Measurements from ENCODE around the gene DYNC2I2.

DYNC2I2 gene

GRCh38 chr9:128614728-128615127 is 41.9 kb downstream of the DYNC2I2 start:
- Histone ChIP-seq H3K18ac (ENCODE audit: low read length) (no peak overlapping the region), H3K27me3 (ENCODE audit: insufficient read depth, low read length, poor library complexity) (no peaks in the 10 kb centered on the region), H2AK5ac (ENCODE audit: low read length) (no peak overlapping the region), H3K27ac (ENCODE audit: low read depth, low read length) (no peak overlapping the region), H3K36me3 (ENCODE audit: control insufficient read depth, insufficient read depth, low read length) (peaks cover 53% of the 10 kb centered on the region), H3K23ac (ENCODE audit: low read length) (no peak overlapping the region), H2BK15ac (replicated peaks; ENCODE audit: low read depth) (no peak overlapping the region), H4K8ac (ENCODE audit: low read depth, low read length) (no peak overlapping the region), H3K56ac (ENCODE audit: low read length) (no peak overlapping the region), H4K5ac (ENCODE audit: low read length) (no peak overlapping the region), H2BK120ac (ENCODE audit: low read depth, low read length) (no peak overlapping the region), H2BK5ac (ENCODE audit: low read length) (no peak overlapping the region), H3K4me1 (ENCODE audit: control insufficient read depth, low read depth, low read length) (no peaks in the 10 kb centered on the region), H3K4me3 (ENCODE audit: low read length) (no peak overlapping the region), H3K9ac (ENCODE audit: low read length) (no peak overlapping the region), H3K4ac (ENCODE audit: low read depth, low read length) (no peak overlapping the region), H3K79me2 (ENCODE audit: control insufficient read depth, insufficient read depth, low read length) (no peaks in the 10 kb centered on the region), H3K4me2 (ENCODE audit: low read length) (no peak overlapping the region), H3K79me1 (ENCODE audit: low read length) (no peaks in the 10 kb centered on the region)
- no CpG with 5 or more reads among the region's 1 CpG for WGBS (ENCODE audit: extremely low coverage, insufficient coverage, low lambda C conversion rate)
- no peak for DNase-seq

- Histone ChIP-seq H4K8ac (ENCODE audit: low read depth, low read length) (no peak overlapping the region), H3K4me1 (ENCODE audit: control insufficient read depth, low read depth, low read length) (no peaks in the 10 kb centered on the region), H3K36me3 (ENCODE audit: control insufficient read depth, insufficient read depth, low read length) (peaks cover 48% of the 10 kb centered on the region), H3K27ac (ENCODE audit: low read depth, low read length) (no peak overlapping the region), H2AK5ac (ENCODE audit: low read length) (no peak overlapping the region), H3K79me2 (ENCODE audit: control insufficient read depth, insufficient read depth, low read length) (no peaks in the 10 kb centered on the region), H3K18ac (ENCODE audit: low read length) (no peak overlapping the region), H3K4me2 (ENCODE audit: low read length) (no peak overlapping the region), H3K56ac (ENCODE audit: low read length) (no peak overlapping the region), H3K79me1 (ENCODE audit: low read length) (no peaks in the 10 kb centered on the region), H2BK5ac (ENCODE audit: low read length) (no peak overlapping the region), H3K27me3 (ENCODE audit: insufficient read depth, low read length, poor library complexity) (no peaks in the 10 kb centered on the region), H2BK15ac (replicated peaks; ENCODE audit: low read depth) (no peak overlapping the region), H3K4me3 (ENCODE audit: low read length) (no peak overlapping the region), H4K5ac (ENCODE audit: low read length) (no peak overlapping the region), H2BK120ac (ENCODE audit: low read depth, low read length) (no peak overlapping the region), H3K9ac (ENCODE audit: low read length) (no peak overlapping the region), H3K4ac (ENCODE audit: low read depth, low read length) (no peak overlapping the region), H3K23ac (ENCODE audit: low read length) (no peak overlapping the region)
- DNase-seq, result no peak
- WGBS (ENCODE audit: extremely low coverage, insufficient coverage, low lambda C conversion rate), result no CpG with 5 or more reads among the region's 12 CpGs
Observed at GRCh38 chr9:128611600-128612394, 44.9 kb downstream of the DYNC2I2 start.

- Histone ChIP-seq H4K8ac (ENCODE audit: low read depth, low read length) (no peak overlapping the region), H3K27me3 (ENCODE audit: insufficient read depth, low read length, poor library complexity) (no peaks in the 10 kb centered on the region), H2AK5ac (ENCODE audit: low read length) (no peak overlapping the region), H2BK5ac (ENCODE audit: low read length) (no peak overlapping the region), H3K23ac (ENCODE audit: low read length) (no peak overlapping the region), H3K4me2 (ENCODE audit: low read length) (no peak overlapping the region), H2BK120ac (ENCODE audit: low read depth, low read length) (no peak overlapping the region), H4K5ac (ENCODE audit: low read length) (no peak overlapping the region), H3K79me1 (ENCODE audit: low read length) (no peaks in the 10 kb centered on the region), H3K27ac (ENCODE audit: low read depth, low read length) (no peak overlapping the region), H3K18ac (ENCODE audit: low read length) (no peak overlapping the region), H2BK15ac (replicated peaks; ENCODE audit: low read depth) (no peak overlapping the region), H3K36me3 (ENCODE audit: control insufficient read depth, insufficient read depth, low read length) (peaks cover 48% of the 10 kb centered on the region), H3K56ac (ENCODE audit: low read length) (no peak overlapping the region), H3K79me2 (ENCODE audit: control insufficient read depth, insufficient read depth, low read length) (no peaks in the 10 kb centered on the region), H3K9ac (ENCODE audit: low read length) (no peak overlapping the region), H3K4me3 (ENCODE audit: low read length) (no peak overlapping the region), H3K4ac (ENCODE audit: low read depth, low read length) (no peak overlapping the region), H3K4me1 (ENCODE audit: control insufficient read depth, low read depth, low read length) (no peaks in the 10 kb centered on the region)
- no peak for DNase-seq
- WGBS (ENCODE audit: extremely low coverage, insufficient coverage, low lambda C conversion rate), result no CpG with 5 or more reads among the region's 3 CpGs
Observed at GRCh38 chr9:128610897-128611296, 45.8 kb downstream of the DYNC2I2 start.

GRCh38 chr9:128607642-128608350 is 48.9 kb downstream of the DYNC2I2 start:
- Histone ChIP-seq H3K27me3 (ENCODE audit: insufficient read depth, low read length, poor library complexity) (no peaks in the 10 kb centered on the region), H3K23ac (ENCODE audit: low read length) (no peak overlapping the region), H3K79me2 (ENCODE audit: control insufficient read depth, insufficient read depth, low read length) (no peaks in the 10 kb centered on the region), H3K4me2 (ENCODE audit: low read length) (no peak overlapping the region), H3K56ac (ENCODE audit: low read length) (no peak overlapping the region), H3K27ac (ENCODE audit: low read depth, low read length) (no peak overlapping the region), H2AK5ac (ENCODE audit: low read length) (no peak overlapping the region), H2BK15ac (replicated peaks; ENCODE audit: low read depth) (no peak overlapping the region), H3K4me3 (ENCODE audit: low read length) (no peak overlapping the region), H2BK120ac (ENCODE audit: low read depth, low read length) (no peak overlapping the region), H3K79me1 (ENCODE audit: low read length) (no peaks in the 10 kb centered on the region), H4K5ac (ENCODE audit: low read length) (no peak overlapping the region), H3K4me1 (ENCODE audit: control insufficient read depth, low read depth, low read length) (no peaks in the 10 kb centered on the region), H3K4ac (ENCODE audit: low read depth, low read length) (no peak overlapping the region), H3K36me3 (ENCODE audit: control insufficient read depth, insufficient read depth, low read length) (peaks cover 48% of the 10 kb centered on the region), H4K8ac (ENCODE audit: low read depth, low read length) (no peak overlapping the region), H2BK5ac (ENCODE audit: low read length) (no peak overlapping the region), H3K9ac (ENCODE audit: low read length) (no peak overlapping the region), H3K18ac (ENCODE audit: low read length) (no peak overlapping the region)
- no peak for DNase-seq
- WGBS (ENCODE audit: extremely low coverage, insufficient coverage, low lambda C conversion rate), result no CpG with 5 or more reads among the region's 16 CpGs

- Histone ChIP-seq H3K9ac (ENCODE audit: low read length) (no peak overlapping the region), H2BK5ac (ENCODE audit: low read length) (no peak overlapping the region), H2AK5ac (ENCODE audit: low read length) (no peak overlapping the region), H3K56ac (ENCODE audit: low read length) (no peak overlapping the region), H4K5ac (ENCODE audit: low read length) (no peak overlapping the region), H3K4me3 (ENCODE audit: low read length) (no peak overlapping the region), H3K4me2 (ENCODE audit: low read length) (no peak overlapping the region), H3K4ac (ENCODE audit: low read depth, low read length) (no peak overlapping the region), H2BK15ac (replicated peaks; ENCODE audit: low read depth) (no peak overlapping the region), H4K8ac (ENCODE audit: low read depth, low read length) (no peak overlapping the region), H3K27ac (ENCODE audit: low read depth, low read length) (no peak overlapping the region), H3K18ac (ENCODE audit: low read length) (no peak overlapping the region), H3K27me3 (ENCODE audit: insufficient read depth, low read length, poor library complexity) (no peaks in the 10 kb centered on the region), H3K79me2 (ENCODE audit: control insufficient read depth, insufficient read depth, low read length) (no peaks in the 10 kb centered on the region), H3K79me1 (ENCODE audit: low read length) (no peaks in the 10 kb centered on the region), H2BK120ac (ENCODE audit: low read depth, low read length) (no peak overlapping the region), H3K4me1 (ENCODE audit: control insufficient read depth, low read depth, low read length) (no peaks in the 10 kb centered on the region), H3K23ac (ENCODE audit: low read length) (no peak overlapping the region), H3K36me3 (ENCODE audit: control insufficient read depth, insufficient read depth, low read length) (peaks cover 29% of the 10 kb centered on the region)
- no peak for DNase-seq
- no CpG with 5 or more reads among the region's 8 CpGs for WGBS (ENCODE audit: extremely low coverage, insufficient coverage, low lambda C conversion rate)
Observed at GRCh38 chr9:128603697-128604096, 53.0 kb downstream of the DYNC2I2 start.

All from mesendoderm (in vitro differentiated cells).